ENCODE data around the gene ARHGDIA.

ARHGDIA gene

GRCh38 chr17:81900181-81900820 lies 29.2 kb upstream of the ARHGDIA start:
- TF ChIP-seq ZFX (IDR thresholded peaks at IDR 0.05) (no peak), CTCF (conservative IDR thresholded peaks at IDR 0.05) (no peak)
- H3K27ac ChIP-seq: no peak overlapping the region

- H3K27ac ChIP-seq: no peak overlapping the region
- TF ChIP-seq CTCF (conservative IDR thresholded peaks at IDR 0.05) (no peak), ZFX (IDR thresholded peaks at IDR 0.05) (no peak)
These were observed 28.5 kb upstream of the ARHGDIA start for GRCh38 chr17:81899514-81900166.

GRCh38 chr17:81898885-81899284 lies 27.7 kb upstream of the ARHGDIA start:
- H3K27ac ChIP-seq: no peak overlapping the region
- TF ChIP-seq ZFX (IDR thresholded peaks at IDR 0.05): no peak
- TF ChIP-seq CTCF (conservative IDR thresholded peaks at IDR 0.05): no peak

GRCh38 chr17:81898029-81898866 lies 27.1 kb upstream of the ARHGDIA start:
- H3K27ac ChIP-seq: no peak overlapping the region
- TF ChIP-seq ZFX (IDR thresholded peaks at IDR 0.05): no peak
- no peak for TF ChIP-seq CTCF (conservative IDR thresholded peaks at IDR 0.05)

- no peak overlapping the region for H3K27ac ChIP-seq
These were observed 24.3 kb upstream of the ARHGDIA start for GRCh38 chr17:81895400-81895799.

GRCh38 chr17:81891303-81891552 lies 20.1 kb upstream of the ARHGDIA start:
- H3K27ac ChIP-seq: peak overlapping the region; percentile 95
- no peak for TF ChIP-seq CTCF (conservative IDR thresholded peaks at IDR 0.05)
- peak; percentile 56; the same call in 1 of the 2 replicates for TF ChIP-seq ZFX (IDR thresholded peaks at IDR 0.05)

More at GRCh38 chr17:81895400-81895799, 24.3 kb upstream of the ARHGDIA start:
- TF ChIP-seq CTCF (conservative IDR thresholded peaks at IDR 0.05) (no peak), ZFX (IDR thresholded peaks at IDR 0.05) (no peak)
